AG04450 (cell line): ENCODE measurements around the gene SMIM41. TPM values are rescaled to one million over a fixed set of nuclear protein-coding genes. Genes with fewer than 3 reads are reported as not detected.
A peak's percentile ranks its signal among the peaks of the same experiment; 100 is the strongest.

ENCODE experiments used
- CTCF ChIA-PET: fragments of 300-600, 350-600 bp; formaldehyde crosslinking; extraction: SDS; loops from one replicate; lab custom pipeline; 2022; ENCODE audit warnings: antibody characterized with exemption, inconsistent platforms; lab: Charles Lee
- POLR2A ChIA-PET: fragments of 350-600 bp; formaldehyde crosslinking; extraction: SDS; loops from one replicate; lab custom pipeline; 2021; ENCODE audit warnings: antibody characterized with exemption, inconsistent platforms; lab: Yijun Ruan, JAX
- DNase-seq: peaks from one replicate; pipeline ENCODE4 v3.0.0-alpha.2; 2011; ENCODE audit warnings: low read depth, low spot score
- H3K27ac ChIP-seq: one replicate; pipeline ENCODE4 v1.5.1; 2012; ENCODE audit warnings: low read depth, low read length, control low read depth
- H3K27me3 ChIP-seq: one replicate; pipeline ENCODE4 v1.6.0; 2012; ENCODE audit warnings: low read length; ENCODE audit not compliant: control insufficient read depth, insufficient read depth
- H3K4me3 ChIP-seq: 2 replicates; pipeline ENCODE4 v1.5.1; 2011; ENCODE audit warnings: mild to moderate bottlenecking, low read depth, low read length, control low read depth
- H3K9me3 ChIP-seq: 2 replicates; pipeline ENCODE4 v1.5.1; 2012; ENCODE audit warnings: low read length; ENCODE audit not compliant: control insufficient read depth, insufficient read depth
- CTCF ChIP-seq: IDR thresholded peaks from 2 replicates; pipeline ENCODE4 v1.5.1; 2011; ENCODE audit warnings: low read depth, low read length, control low read depth, inconsistent platforms
- polyA plus RNA-seq: library from polyadenylated mRNA; depleted of rRNA; stranded (reverse); fragments of >200 nt; gene quantifications from 2 replicates; pipeline ENCODE4 v1.2.3, GENCODE V29; 2011

The SMIM41 gene
- polyA plus RNA-seq, 1 experiment = not detected

- no peak for DNase-seq
- TF ChIP-seq CTCF = no peak
- ChIA-PET POLR2A (no interaction called here), CTCF (interaction anchor here (1.1 to 10.9 kb wide), 2 partner anchors 100 to 152 kb away, joined by 3 to 228 read pairs; no protein-coding TSS in a partner anchor)
- no peak overlapping the region for H3K27ac ChIP-seq
- H3K4me3 ChIP-seq = no peak overlapping the region
- peaks cover 9% of the 10 kb centered on the region for H3K27me3 ChIP-seq
- no peaks in the 10 kb centered on the region for H3K9me3 ChIP-seq
Observed at GRCh38 chr12:52126050-52126604, 46.6 kb downstream of the SMIM41 start.

GRCh38 chr12:52126605-52127578, 47.4 kb downstream of the SMIM41 start:
- Histone ChIP-seq H3K27me3 (peaks cover 9% of the 10 kb centered on the region), H3K4me3 (no peak overlapping the region), H3K27ac (peak overlapping the region; percentile 21), H3K9me3 (no peaks in the 10 kb centered on the region)
- CTCF ChIA-PET = interaction anchor here (1.1 to 10.9 kb wide), 4 partner anchors 101 to 753 kb away, joined by 4 to 228 read pairs (median 19); no protein-coding TSS in a partner anchor
- no peak for DNase-seq
- no peak for TF ChIP-seq CTCF
- POLR2A ChIA-PET = no interaction called here

GRCh38 chr12:52127683-52128450, 48.4 kb downstream of the SMIM41 start:
- ChIA-PET CTCF (interaction anchor here (0.6 to 3.3 kb wide), 6 partner anchors 102 to 1992 kb away, joined by 3 to 30 read pairs (median 4); no protein-coding TSS in a partner anchor), POLR2A (no interaction called here)
- Histone ChIP-seq H3K4me3 (no peak overlapping the region), H3K9me3 (no peaks in the 10 kb centered on the region), H3K27me3 (peaks cover 9% of the 10 kb centered on the region), H3K27ac (no peak overlapping the region)
- no peak for DNase-seq
- TF ChIP-seq CTCF = no peak

GRCh38 chr12:52130711-52131110, 51.2 kb downstream of the SMIM41 start:
- Histone ChIP-seq H3K9me3 (no peaks in the 10 kb centered on the region), H3K27me3 (peaks cover 10% of the 10 kb centered on the region), H3K27ac (no peak overlapping the region), H3K4me3 (no peak overlapping the region)
- no peak for TF ChIP-seq CTCF
- ChIA-PET POLR2A (no interaction called here), CTCF (interaction anchor here (0.8 to 1.1 kb wide), 3 partner anchors 8 to 105 kb away, joined by 3 to 6 read pairs (median 4); no protein-coding TSS in a partner anchor)
- DNase-seq = no peak
